PC-9 (cell line): ENCODE results near the gene TTC28.

Source experiments
- EZH2 ChIP-seq: fragments of 200-600 bp; sonication (generic); IDR thresholded peaks from 2 replicates; pipeline ENCODE4 v1.8.0; 2017; ENCODE audit warnings: antibody characterized with exemption, low read depth
- TF ChIP-seq, protein P1 (sequence below): fragments of 200-600 bp; sonication (generic); conservative IDR thresholded peaks from 2 replicates; pipeline ENCODE4 v1.6.1; 2017; ENCODE audit warnings: mixed run types, antibody characterized with exemption, mild to moderate bottlenecking, moderate library complexity

DNA sequence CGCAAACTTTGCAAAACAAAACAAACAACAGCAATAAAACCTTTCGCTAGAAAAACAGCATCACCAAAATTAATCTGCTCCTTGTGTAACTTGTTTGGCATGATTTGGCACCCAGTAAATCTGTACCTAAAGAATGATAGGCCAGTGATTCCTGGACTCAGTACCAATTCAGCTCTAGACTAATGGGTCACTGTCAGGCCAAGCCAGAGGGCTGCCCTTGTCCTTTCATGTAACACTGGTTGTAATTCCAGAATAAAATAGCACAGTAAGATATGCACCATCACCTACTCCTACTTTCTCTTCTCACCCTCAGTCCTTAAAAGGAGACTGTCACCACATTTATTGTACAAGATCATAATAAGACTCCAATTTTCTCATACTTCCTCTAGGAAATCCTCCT lies 419.0 kb downstream of the TTC28 start:
- TF ChIP-seq, protein P1, sequence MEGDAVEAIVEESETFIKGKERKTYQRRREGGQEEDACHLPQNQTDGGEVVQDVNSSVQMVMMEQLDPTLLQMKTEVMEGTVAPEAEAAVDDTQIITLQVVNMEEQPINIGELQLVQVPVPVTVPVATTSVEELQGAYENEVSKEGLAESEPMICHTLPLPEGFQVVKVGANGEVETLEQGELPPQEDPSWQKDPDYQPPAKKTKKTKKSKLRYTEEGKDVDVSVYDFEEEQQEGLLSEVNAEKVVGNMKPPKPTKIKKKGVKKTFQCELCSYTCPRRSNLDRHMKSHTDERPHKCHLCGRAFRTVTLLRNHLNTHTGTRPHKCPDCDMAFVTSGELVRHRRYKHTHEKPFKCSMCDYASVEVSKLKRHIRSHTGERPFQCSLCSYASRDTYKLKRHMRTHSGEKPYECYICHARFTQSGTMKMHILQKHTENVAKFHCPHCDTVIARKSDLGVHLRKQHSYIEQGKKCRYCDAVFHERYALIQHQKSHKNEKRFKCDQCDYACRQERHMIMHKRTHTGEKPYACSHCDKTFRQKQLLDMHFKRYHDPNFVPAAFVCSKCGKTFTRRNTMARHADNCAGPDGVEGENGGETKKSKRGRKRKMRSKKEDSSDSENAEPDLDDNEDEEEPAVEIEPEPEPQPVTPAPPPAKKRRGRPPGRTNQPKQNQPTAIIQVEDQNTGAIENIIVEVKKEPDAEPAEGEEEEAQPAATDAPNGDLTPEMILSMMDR = no peak
- TF ChIP-seq EZH2 = no peak
